SKM-1 (cell line): ENCODE results near the gene PRB3.

Experiments used
- DNase-seq: peaks from one replicate; lab custom pipeline; 2025; ENCODE audit not compliant: unreplicated experiment; lab: John Stamatoyannopoulos, UW

PRB3 gene

GRCh38 chr12:11269607-11270006 lies at the start of gene PRB3:
TSS of gene PRB3 (minus strand) at chr12:11269707. CDS start at chr12:11269669, 38 bp downstream.
- no peak for DNase-seq

GRCh38 chr12:11310336-11310735 lies 40.8 kb upstream of the PRB3 start, which contains the start of gene PRB4:
TSS of gene PRB4 (minus strand) at chr12:11310436. CDS start at chr12:11310398, 38 bp downstream.
- DNase-seq: no peak

- no peak for DNase-seq
Measured at GRCh38 chr12:11307143-11307542, 37.6 kb upstream of the PRB3 start.

- DNase-seq: no peak
Measured at GRCh38 chr12:11273449-11273848, 3.9 kb upstream of the PRB3 start.

- DNase-seq: no peak
Measured at GRCh38 chr12:11264501-11264900, 5.0 kb downstream of the PRB3 start.

GRCh38 chr12:11246489-11246888 lies 23.0 kb downstream of the PRB3 start:
- no peak for DNase-seq

GRCh38 chr12:11242656-11243055 lies 26.9 kb downstream of the PRB3 start:
- no peak for DNase-seq

GRCh38 chr12:11240348-11240930 lies 29.1 kb downstream of the PRB3 start:
- no peak for DNase-seq

- no peak for DNase-seq
Measured at GRCh38 chr12:11238275-11238674, 31.2 kb downstream of the PRB3 start.

- DNase-seq: no peak
Measured at GRCh38 chr12:11233532-11233931, 36.0 kb downstream of the PRB3 start.

- peak; percentile 3 for DNase-seq
Measured at GRCh38 chr12:11228296-11228879, 41.1 kb downstream of the PRB3 start.

- no peak for DNase-seq
Measured at GRCh38 chr12:11227373-11227772, 42.1 kb downstream of the PRB3 start.
